WTC11 (cell line): ENCODE results near the gene LPP. TPM values are rescaled to one million over a fixed set of nuclear protein-coding genes. Genes with fewer than 3 reads are reported as not detected.

Experiments used
- ATAC-seq: fragments of 200-7000 bp; cut with Tn5 transposase; 2 replicates; pipeline ENCODE4 v1.10.0; 2021; ENCODE audit warnings: mild to moderate bottlenecking, moderate library complexity
- CTCF ChIA-PET: fragments of 300-600 bp; sonication (Branson Sonifier 250); formaldehyde crosslinking; loops from one replicate; lab custom pipeline; 2021; ENCODE audit warnings: antibody characterized with exemption; lab: Charles Lee
- POLR2A ChIA-PET: fragments of 350-600 bp; sonication (Branson Sonifier 250); formaldehyde crosslinking; loops from one replicate; lab custom pipeline; 2021; ENCODE audit warnings: antibody characterized with exemption; lab: Charles Lee
- DNase-seq: peaks from one replicate; pipeline ENCODE4 v3.0.0; 2021; ENCODE audit warnings: low spot score
- H3K27ac Mint-ChIP-seq: 2 replicates; pipeline ENCODE4 v1.8.0; 2021; ENCODE audit warnings: mixed read lengths
- H3K27me3 Mint-ChIP-seq: 2 replicates; pipeline ENCODE4 v1.8.0; 2021; ENCODE audit warnings: low read depth, mild to moderate bottlenecking, moderate library complexity, mixed read lengths
- H3K36me3 Mint-ChIP-seq: 2 replicates; pipeline ENCODE4 v1.8.0; 2021; ENCODE audit warnings: mixed read lengths
- H3K4me1 Mint-ChIP-seq: 2 replicates; pipeline ENCODE4 v1.8.0; 2022; ENCODE audit warnings: mixed read lengths
- H3K4me3 Mint-ChIP-seq: 2 replicates; pipeline ENCODE4 v1.8.0; 2021; ENCODE audit warnings: mild to moderate bottlenecking, moderate library complexity, mixed read lengths
- H3K9me3 Mint-ChIP-seq: 2 replicates; pipeline ENCODE4 v1.8.0; 2021; ENCODE audit warnings: mixed read lengths
- EMX1 ChIP-seq: fragments of 250-450 bp; sonication (Bioruptor Pico); IDR thresholded peaks from 2 replicates; pipeline ENCODE4 v1.8.0; 2021; ENCODE audit warnings: mild to moderate bottlenecking
- FOXJ3 ChIP-seq: sonication (generic); formaldehyde crosslinking; IDR thresholded peaks from 2 replicates; pipeline ENCODE4 v1.9.0; 2021; ENCODE audit warnings: missing genetic modification reagents, mild to moderate bottlenecking, borderline replicate concordance
- HMGA2 ChIP-seq: fragments of 250-450 bp; sonication (Bioruptor Pico); IDR thresholded peaks from 2 replicates; pipeline ENCODE4 v1.4.0; 2021; ENCODE audit warnings: mild to moderate bottlenecking, moderate library complexity
- KAT7 ChIP-seq: sonication (generic); formaldehyde crosslinking; IDR thresholded peaks from 2 replicates; pipeline ENCODE4 v1.8.1; 2023; ENCODE audit warnings: missing genetic modification reagents, mild to moderate bottlenecking, borderline replicate concordance
- NFYB ChIP-seq: sonication (generic); formaldehyde crosslinking; conservative IDR thresholded peaks from 2 replicates; pipeline ENCODE4 v1.8.0; 2022; ENCODE audit warnings: low read depth, missing genetic modification reagents
- NR1H2 ChIP-seq: sonication (generic); formaldehyde crosslinking; IDR thresholded peaks from 2 replicates; pipeline ENCODE4 v1.9.0; 2021; ENCODE audit warnings: mild to moderate bottlenecking, moderate library complexity, missing genetic modification reagents
- OVOL2 ChIP-seq: fragments of 250-450 bp; sonication (Bioruptor Pico); IDR thresholded peaks from 2 replicates; pipeline ENCODE4 v1.9.0; 2021; ENCODE audit warnings: mild to moderate bottlenecking, borderline replicate concordance
- SMAD4 ChIP-seq: sonication (generic); formaldehyde crosslinking; IDR thresholded peaks from 2 replicates; pipeline ENCODE4 v1.8.0; 2022; ENCODE audit warnings: mild to moderate bottlenecking, missing genetic modification reagents
- SOX15 ChIP-seq: fragments of 250-450 bp; sonication (Bioruptor Pico); IDR thresholded peaks from 2 replicates; pipeline ENCODE4 v1.9.0; 2021; ENCODE audit warnings: mild to moderate bottlenecking
- TEAD4 ChIP-seq: sonication (generic); formaldehyde crosslinking; IDR thresholded peaks from 2 replicates; pipeline ENCODE4 v1.8.0; 2022; ENCODE audit warnings: mild to moderate bottlenecking, missing genetic modification reagents
- ZNF138 ChIP-seq: sonication (generic); formaldehyde crosslinking; conservative IDR thresholded peaks from 2 replicates; pipeline ENCODE4 v1.8.1; 2022; ENCODE audit warnings: mild to moderate bottlenecking, moderate library complexity, missing genetic modification reagents
- ZNF317 ChIP-seq: sonication (generic); formaldehyde crosslinking; IDR thresholded peaks from 2 replicates; pipeline ENCODE4 v1.8.1; 2023; ENCODE audit warnings: low read depth, mild to moderate bottlenecking, moderate library complexity, missing genetic modification reagents, borderline replicate concordance
- total RNA-seq: library from RNA; stranded (reverse); gene quantifications from 3 replicates; pipeline ENCODE4 v1.2.3, GENCODE V29; 2021
- TF ChIP-seq, protein P1 (sequence below): sonication (generic); formaldehyde crosslinking; IDR thresholded peaks from 2 replicates; pipeline ENCODE4 v1.8.0; 2023; ENCODE audit warnings: missing genetic modification reagents
- TF ChIP-seq, protein P2 (sequence below): sonication (generic); formaldehyde crosslinking; IDR thresholded peaks from 2 replicates; pipeline ENCODE4 v1.8.1; 2023; ENCODE audit warnings: mild to moderate bottlenecking, missing genetic modification reagents, moderate library complexity
- TF ChIP-seq, protein P3 (sequence below): fragments of 250-450 bp; sonication (Bioruptor Pico); IDR thresholded peaks from 2 replicates; pipeline ENCODE4 v1.9.0; 2021; ENCODE audit warnings: mild to moderate bottlenecking
- TF ChIP-seq, protein P4 (sequence below): sonication (generic); formaldehyde crosslinking; IDR thresholded peaks from 2 replicates; pipeline ENCODE4 v1.8.1; 2023; ENCODE audit warnings: mild to moderate bottlenecking, missing genetic modification reagents, moderate library complexity
- TF ChIP-seq, protein P5 (sequence below): sonication (generic); formaldehyde crosslinking; IDR thresholded peaks from 2 replicates; pipeline ENCODE4 v1.8.1; 2023; ENCODE audit warnings: mild to moderate bottlenecking, moderate library complexity, missing genetic modification reagents

Gene LPP
- total RNA-seq, 1 experiment from 2014 or later, result 49.6 TPM

DNA sequence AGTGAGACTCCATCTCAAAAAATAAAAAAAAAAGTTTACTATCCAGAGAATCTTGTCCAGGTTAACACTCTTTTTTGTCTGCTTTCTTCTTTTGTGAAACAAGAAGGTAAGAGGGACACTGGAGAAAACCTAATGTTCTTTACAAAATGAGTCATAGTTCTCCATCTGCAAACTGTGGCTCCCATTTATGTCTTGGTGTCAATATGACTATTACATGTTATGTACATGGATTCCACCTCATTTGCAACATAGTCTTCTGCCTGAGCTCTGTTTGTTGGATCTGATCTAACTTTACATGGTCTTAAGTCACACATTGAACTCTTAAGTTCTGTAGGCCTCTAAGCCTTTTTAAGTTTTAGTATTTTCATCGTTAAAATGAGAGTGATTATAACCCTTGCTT, 596.7 kb downstream of the LPP start:
- H3K27me3 Mint-ChIP-seq, result no peaks in the 10 kb centered on the region
- ChIA-PET POLR2A (no interaction called here), CTCF (no interaction called here)
- TF ChIP-seq NFYB (no peak), KAT7 (CRISPR knock-in tag) (no peak), HMGA2 (CRISPR knock-in tag) (no peak), FOXJ3 (CRISPR knock-in tag) (no peak), TEAD4 (CRISPR knock-in tag) (no peak)
- TF ChIP-seq, protein P1, sequence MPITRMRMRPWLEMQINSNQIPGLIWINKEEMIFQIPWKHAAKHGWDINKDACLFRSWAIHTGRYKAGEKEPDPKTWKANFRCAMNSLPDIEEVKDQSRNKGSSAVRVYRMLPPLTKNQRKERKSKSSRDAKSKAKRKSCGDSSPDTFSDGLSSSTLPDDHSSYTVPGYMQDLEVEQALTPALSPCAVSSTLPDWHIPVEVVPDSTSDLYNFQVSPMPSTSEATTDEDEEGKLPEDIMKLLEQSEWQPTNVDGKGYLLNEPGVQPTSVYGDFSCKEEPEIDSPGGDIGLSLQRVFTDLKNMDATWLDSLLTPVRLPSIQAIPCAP (CRISPR knock-in tag), result no peak
- TF ChIP-seq, protein P2, sequence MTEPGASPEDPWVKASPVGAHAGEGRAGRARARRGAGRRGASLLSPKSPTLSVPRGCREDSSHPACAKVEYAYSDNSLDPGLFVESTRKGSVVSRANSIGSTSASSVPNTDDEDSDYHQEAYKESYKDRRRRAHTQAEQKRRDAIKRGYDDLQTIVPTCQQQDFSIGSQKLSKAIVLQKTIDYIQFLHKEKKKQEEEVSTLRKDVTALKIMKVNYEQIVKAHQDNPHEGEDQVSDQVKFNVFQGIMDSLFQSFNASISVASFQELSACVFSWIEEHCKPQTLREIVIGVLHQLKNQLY (CRISPR knock-in tag), result no peak
- ATAC-seq (no peak), DNase-seq (no peak)
- H3K4me1 Mint-ChIP-seq, result no peaks in the 10 kb centered on the region
- H3K4me3 Mint-ChIP-seq, result no peak overlapping the region
- no peak overlapping the region for H3K27ac Mint-ChIP-seq
- H3K36me3 Mint-ChIP-seq, result no peaks in the 10 kb centered on the region
- 0 out of 2 replicates have a peak, but pooled peaks cover 3% of the 10 kb centered on the region for H3K9me3 Mint-ChIP-seq

DNA sequence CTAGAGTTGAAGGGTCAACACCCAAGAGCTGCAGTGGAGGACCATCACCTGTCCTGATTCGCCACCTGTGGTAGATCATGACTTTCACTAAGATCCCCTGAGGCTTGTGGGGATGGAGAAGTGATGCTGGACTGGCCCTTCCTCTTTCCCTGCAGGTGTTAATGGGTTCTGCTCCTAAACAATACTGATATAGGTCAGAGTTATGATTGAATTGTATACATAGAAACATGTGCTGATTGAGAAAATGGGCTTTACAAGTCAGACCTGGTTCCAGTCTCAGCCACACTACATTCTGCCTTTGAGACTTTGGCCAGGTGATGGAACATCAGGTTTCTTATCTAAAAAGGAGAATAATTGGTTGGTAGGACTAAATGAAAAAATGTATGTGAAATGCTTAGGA, 598.9 kb downstream of the LPP start:
- ATAC-seq (no peak), DNase-seq (no peak)
- no peak for TF ChIP-seq ZNF138
- TF ChIP-seq, protein P3, sequence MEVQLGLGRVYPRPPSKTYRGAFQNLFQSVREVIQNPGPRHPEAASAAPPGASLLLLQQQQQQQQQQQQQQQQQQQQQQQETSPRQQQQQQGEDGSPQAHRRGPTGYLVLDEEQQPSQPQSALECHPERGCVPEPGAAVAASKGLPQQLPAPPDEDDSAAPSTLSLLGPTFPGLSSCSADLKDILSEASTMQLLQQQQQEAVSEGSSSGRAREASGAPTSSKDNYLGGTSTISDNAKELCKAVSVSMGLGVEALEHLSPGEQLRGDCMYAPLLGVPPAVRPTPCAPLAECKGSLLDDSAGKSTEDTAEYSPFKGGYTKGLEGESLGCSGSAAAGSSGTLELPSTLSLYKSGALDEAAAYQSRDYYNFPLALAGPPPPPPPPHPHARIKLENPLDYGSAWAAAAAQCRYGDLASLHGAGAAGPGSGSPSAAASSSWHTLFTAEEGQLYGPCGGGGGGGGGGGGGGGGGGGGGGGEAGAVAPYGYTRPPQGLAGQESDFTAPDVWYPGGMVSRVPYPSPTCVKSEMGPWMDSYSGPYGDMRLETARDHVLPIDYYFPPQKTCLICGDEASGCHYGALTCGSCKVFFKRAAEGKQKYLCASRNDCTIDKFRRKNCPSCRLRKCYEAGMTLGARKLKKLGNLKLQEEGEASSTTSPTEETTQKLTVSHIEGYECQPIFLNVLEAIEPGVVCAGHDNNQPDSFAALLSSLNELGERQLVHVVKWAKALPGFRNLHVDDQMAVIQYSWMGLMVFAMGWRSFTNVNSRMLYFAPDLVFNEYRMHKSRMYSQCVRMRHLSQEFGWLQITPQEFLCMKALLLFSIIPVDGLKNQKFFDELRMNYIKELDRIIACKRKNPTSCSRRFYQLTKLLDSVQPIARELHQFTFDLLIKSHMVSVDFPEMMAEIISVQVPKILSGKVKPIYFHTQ (CRISPR knock-in tag), result no peak
- no peak for TF ChIP-seq EMX1 (CRISPR knock-in tag)
- TF ChIP-seq ZNF317, result no peak
- Mint-ChIP-seq H3K9me3 (0 out of 2 replicates have a peak, but pooled peaks cover 3% of the 10 kb centered on the region), H3K27ac (no peak overlapping the region), H3K4me1 (no peaks in the 10 kb centered on the region), H3K27me3 (no peaks in the 10 kb centered on the region), H3K4me3 (no peak overlapping the region), H3K36me3 (no peaks in the 10 kb centered on the region)
- ChIA-PET POLR2A (no interaction called here), CTCF (no interaction called here)

DNA sequence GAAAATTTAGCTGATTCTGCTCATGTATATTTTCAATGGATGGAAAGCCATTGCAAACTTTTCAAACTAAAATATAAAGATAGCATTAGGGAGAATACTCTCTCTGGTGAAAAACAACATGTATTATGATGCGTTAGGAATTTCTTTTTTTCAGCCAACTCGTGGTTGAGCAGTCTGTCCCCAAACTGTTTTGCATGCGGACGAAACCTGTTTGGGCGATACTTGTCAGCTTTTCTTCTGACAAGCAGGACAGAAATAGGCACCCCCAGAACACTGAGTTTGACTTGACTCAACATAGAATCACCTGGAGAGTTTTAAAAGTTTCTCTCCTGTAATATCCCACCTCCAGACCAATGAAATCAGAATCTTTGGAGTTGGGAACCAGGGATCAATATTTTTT, 600.3 kb downstream of the LPP start:
- Mint-ChIP-seq H3K27me3 (no peaks in the 10 kb centered on the region), H3K27ac (no peak overlapping the region), H3K36me3 (no peaks in the 10 kb centered on the region), H3K9me3 (0 out of 2 replicates have a peak, but pooled peaks cover under 1% of the 10 kb centered on the region), H3K4me3 (no peak overlapping the region), H3K4me1 (no peaks in the 10 kb centered on the region)
- TF ChIP-seq OVOL2 (no peak), SMAD4 (CRISPR knock-in tag) (no peak), NR1H2 (CRISPR knock-in tag) (no peak), SOX15 (CRISPR knock-in tag) (no peak)
- TF ChIP-seq, protein P4, sequence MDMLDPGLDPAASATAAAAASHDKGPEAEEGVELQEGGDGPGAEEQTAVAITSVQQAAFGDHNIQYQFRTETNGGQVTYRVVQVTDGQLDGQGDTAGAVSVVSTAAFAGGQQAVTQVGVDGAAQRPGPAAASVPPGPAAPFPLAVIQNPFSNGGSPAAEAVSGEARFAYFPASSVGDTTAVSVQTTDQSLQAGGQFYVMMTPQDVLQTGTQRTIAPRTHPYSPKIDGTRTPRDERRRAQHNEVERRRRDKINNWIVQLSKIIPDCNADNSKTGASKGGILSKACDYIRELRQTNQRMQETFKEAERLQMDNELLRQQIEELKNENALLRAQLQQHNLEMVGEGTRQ (CRISPR knock-in tag), result no peak
- TF ChIP-seq, protein P5, sequence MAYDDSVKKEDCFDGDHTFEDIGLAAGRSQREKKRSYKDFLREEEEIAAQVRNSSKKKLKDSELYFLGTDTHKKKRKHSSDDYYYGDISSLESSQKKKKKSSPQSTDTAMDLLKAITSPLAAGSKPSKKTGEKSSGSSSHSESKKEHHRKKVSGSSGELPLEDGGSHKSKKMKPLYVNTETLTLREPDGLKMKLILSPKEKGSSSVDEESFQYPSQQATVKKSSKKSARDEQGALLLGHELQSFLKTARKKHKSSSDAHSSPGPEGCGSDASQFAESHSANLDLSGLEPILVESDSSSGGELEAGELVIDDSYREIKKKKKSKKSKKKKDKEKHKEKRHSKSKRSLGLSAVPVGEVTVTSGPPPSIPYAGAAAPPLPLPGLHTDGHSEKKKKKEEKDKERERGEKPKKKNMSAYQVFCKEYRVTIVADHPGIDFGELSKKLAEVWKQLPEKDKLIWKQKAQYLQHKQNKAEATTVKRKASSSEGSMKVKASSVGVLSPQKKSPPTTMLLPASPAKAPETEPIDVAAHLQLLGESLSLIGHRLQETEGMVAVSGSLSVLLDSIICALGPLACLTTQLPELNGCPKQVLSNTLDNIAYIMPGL (CRISPR knock-in tag), result no peak
- DNase-seq, result no peak
- POLR2A ChIA-PET, result no interaction called here
- ATAC-seq, result no peak
- CTCF ChIA-PET, result no interaction called here
